AML-193 (cell line): ENCODE results near the gene ISG20.

Source experiments
- DNase-seq, 2 experiments: peaks; one replicate each; lab custom pipeline; 2025; lab: John Stamatoyannopoulos, UW

The ISG20 gene

GRCh38 chr15:88688394-88688933 lies 49.6 kb downstream of the ISG20 start:
- no peak for DNase-seq

GRCh38 chr15:88690331-88690730 lies 51.5 kb downstream of the ISG20 start:
- no peak for DNase-seq

- DNase-seq, result no peak
Measured at GRCh38 chr15:88693191-88693590, 54.4 kb downstream of the ISG20 start.

GRCh38 chr15:88695101-88695500 lies 56.3 kb downstream of the ISG20 start:
- DNase-seq, result no peak

- peak in 1 of 2 experiments; percentile 13 for DNase-seq
Measured at GRCh38 chr15:88695691-88696251, 57.0 kb downstream of the ISG20 start.

GRCh38 chr15:88696254-88696653 lies 57.4 kb downstream of the ISG20 start:
- DNase-seq, result no peak

GRCh38 chr15:88697276-88697675 lies 58.5 kb downstream of the ISG20 start:
- DNase-seq, result no peak

- no peak for DNase-seq
Measured at GRCh38 chr15:88699861-88700260, 61.0 kb downstream of the ISG20 start.

- DNase-seq, result no peak
Measured at GRCh38 chr15:88700716-88701115, 61.9 kb downstream of the ISG20 start.

- no peak for DNase-seq
Measured at GRCh38 chr15:88701561-88702095, 62.8 kb downstream of the ISG20 start.

GRCh38 chr15:88702983-88703382 lies 64.2 kb downstream of the ISG20 start:
- no peak for DNase-seq

- DNase-seq, result no peak
Measured at GRCh38 chr15:88703533-88703932, 64.7 kb downstream of the ISG20 start.

- no peak for DNase-seq
Measured at GRCh38 chr15:88704791-88705768, 66.3 kb downstream of the ISG20 start.

GRCh38 chr15:88705769-88706165 lies 67.0 kb downstream of the ISG20 start:
- no peak for DNase-seq
